Keratinocyte (primary cell): ENCODE data around the gene SCP2. TPM values are rescaled to one million over a fixed set of nuclear protein-coding genes. Genes with fewer than 3 reads are reported as not detected.

Source experiments
- DNase-seq: peaks from one replicate; pipeline ENCODE4 v3.0.0-alpha.2; 2011; ENCODE audit warnings: low read depth, missing footprints, low spot score
- FAIRE-seq: peaks from 2 replicates; lab custom pipeline; 2011; peaks lifted over from hg19 to GRCh38; lab: Jason Lieb, UNC
- H2AFZ ChIP-seq: 2 replicates; pipeline ENCODE4 v1.6.0; 2012; ENCODE audit warnings: low read length, control low read depth, inconsistent platforms; ENCODE audit not compliant: control insufficient read depth
- H3K27ac ChIP-seq: 2 replicates; pipeline ENCODE4 v1.5.1; 2011; ENCODE audit warnings: low read length; ENCODE audit not compliant: control insufficient read depth, insufficient read depth
- H3K27me3 ChIP-seq: 3 replicates; pipeline ENCODE4 v1.6.0; 2011; ENCODE audit warnings: low read length; ENCODE audit not compliant: control insufficient read depth, insufficient read depth; ENCODE audit errors: extremely low read depth
- H3K36me3 ChIP-seq, 2 experiments: 2 replicates in 1 of 2; 3 replicates in 1 of 2; pipeline ENCODE4 v1.5.1; 2011; ENCODE audit warnings: low read length in 2 of 2, mild to moderate bottlenecking in 1 of 2; ENCODE audit not compliant: control insufficient read depth in 2 of 2, insufficient read depth in 2 of 2; ENCODE audit errors: extremely low read depth in 1 of 2
- H3K4me1 ChIP-seq: 3 replicates; pipeline ENCODE4 v1.5.1; 2011; ENCODE audit warnings: low read length; ENCODE audit not compliant: control insufficient read depth, insufficient read depth; ENCODE audit errors: extremely low read depth
- H3K4me2 ChIP-seq: 3 replicates; pipeline ENCODE4 v1.6.0; 2011; ENCODE audit warnings: low read depth, low read length; ENCODE audit not compliant: control insufficient read depth, insufficient read depth; ENCODE audit errors: extremely low read depth
- H3K4me3 ChIP-seq, 3 experiments: fragments of 200-600 bp in 1 of 3; sonication (generic) in 1 of 3; 2 replicates in 2 of 3; 3 replicates in 1 of 3; pipeline ENCODE4 v1.5.1; 2011 to 2016; ENCODE audit warnings: low read length in 3 of 3, mild to moderate bottlenecking in 3 of 3, control low read depth in 2 of 3, inconsistent platforms in 1 of 3, low read depth in 1 of 3, mixed read lengths in 1 of 3, mixed run types in 1 of 3, moderate library complexity in 1 of 3; ENCODE audit not compliant: control insufficient read depth in 2 of 3, insufficient read depth in 2 of 3; ENCODE audit errors: extremely low read depth in 1 of 3
- H3K79me2 ChIP-seq: 2 replicates; pipeline ENCODE4 v1.6.0; 2012; ENCODE audit warnings: low read length; ENCODE audit not compliant: control insufficient read depth, insufficient read depth
- H3K9ac ChIP-seq: 3 replicates; pipeline ENCODE4 v1.6.0; 2011; ENCODE audit warnings: low read length; ENCODE audit not compliant: control insufficient read depth, insufficient read depth; ENCODE audit errors: extremely low read depth
- H3K9me1 ChIP-seq: 3 replicates; pipeline ENCODE4 v1.6.0; 2011; ENCODE audit warnings: low read length; ENCODE audit not compliant: control insufficient read depth, insufficient read depth; ENCODE audit errors: extremely low read depth
- H3K9me3 ChIP-seq: 2 replicates; pipeline ENCODE4 v1.5.1; 2012; ENCODE audit warnings: low read depth, low read length; ENCODE audit not compliant: control insufficient read depth
- H4K20me1 ChIP-seq: 3 replicates; pipeline ENCODE4 v1.6.0; 2011; ENCODE audit warnings: low read length; ENCODE audit not compliant: control insufficient read depth, insufficient read depth; ENCODE audit errors: extremely low read depth
- EZH2 ChIP-seq: IDR thresholded peaks from one replicate; pipeline ENCODE4 v1.6.1; 2012; ENCODE audit warnings: inconsistent platforms, mild to moderate bottlenecking, low read length, moderate library complexity
- dilution Hi-C: fragments of 300-500 bp; cut with MboI; formaldehyde crosslinking; loops from one replicate; pipeline ENCODE4 v1.7.0; 2020; ENCODE audit warnings: low sequenced_read_pairs; ENCODE audit not compliant: extremely low pct_ligation_motif_present
- polyA plus RNA-seq, 5 experiments: library from polyadenylated mRNA; depleted of rRNA in 3 of 5; stranded (reverse) in 3 of 5; stranded (forward) in 1 of 5; unstranded in 1 of 5; fragments of >200 nt; gene quantifications; 1 replicate in 1 of 5; 2 replicates in 3 of 5; 3 replicates in 1 of 5; pipeline versions ENCODE4 v1.2.1 to v1.2.3, GENCODE V29; 2011 to 2012; ENCODE audit warnings: missing spikeins in 2 of 5, low read depth in 1 of 5, low replicate concordance in 1 of 5
- TF ChIP-seq, protein P1 (sequence below), 3 experiments: IDR thresholded peaks in 1 of 3; conservative IDR thresholded peaks in 1 of 3; optimal IDR thresholded peaks in 1 of 3; 2 replicates in 2 of 3; 3 replicates in 1 of 3; pipeline versions ENCODE3 to v1.5.1; 2011; ENCODE audit warnings: low read length in 3 of 3, mild to moderate bottlenecking in 3 of 3, moderate library complexity in 2 of 3, control low read depth in 1 of 3, inconsistent platforms in 1 of 3; ENCODE audit not compliant: insufficient read depth in 2 of 3; ENCODE audit errors: extremely low read depth in 1 of 3

Gene SCP2
- polyA plus RNA-seq, 1 donor (not counting 4 experiments of a cell fraction or from before 2014, with no cell fraction given): 116 TPM

- Histone ChIP-seq H3K36me3 (peaks cover 0 to 2% of the 10 kb centered on the region in 2 experiments), H3K9ac (no peak overlapping the region), H3K79me2 (no peaks in the 10 kb centered on the region), H3K4me3 (no peak overlapping the region), H3K4me1 (peaks cover 3% of the 10 kb centered on the region), H3K9me1 (no peaks in the 10 kb centered on the region), H2AFZ (no peak overlapping the region), H3K27me3 (no peaks in the 10 kb centered on the region), H3K27ac (no peak overlapping the region), H3K9me3 (no peaks in the 10 kb centered on the region), H3K4me2 (no peak overlapping the region), H4K20me1 (no peaks in the 10 kb centered on the region)
- FAIRE-seq (no peak), DNase-seq (no peak)
- dilution Hi-C loops: no loop called here
- TF ChIP-seq, protein P1, sequence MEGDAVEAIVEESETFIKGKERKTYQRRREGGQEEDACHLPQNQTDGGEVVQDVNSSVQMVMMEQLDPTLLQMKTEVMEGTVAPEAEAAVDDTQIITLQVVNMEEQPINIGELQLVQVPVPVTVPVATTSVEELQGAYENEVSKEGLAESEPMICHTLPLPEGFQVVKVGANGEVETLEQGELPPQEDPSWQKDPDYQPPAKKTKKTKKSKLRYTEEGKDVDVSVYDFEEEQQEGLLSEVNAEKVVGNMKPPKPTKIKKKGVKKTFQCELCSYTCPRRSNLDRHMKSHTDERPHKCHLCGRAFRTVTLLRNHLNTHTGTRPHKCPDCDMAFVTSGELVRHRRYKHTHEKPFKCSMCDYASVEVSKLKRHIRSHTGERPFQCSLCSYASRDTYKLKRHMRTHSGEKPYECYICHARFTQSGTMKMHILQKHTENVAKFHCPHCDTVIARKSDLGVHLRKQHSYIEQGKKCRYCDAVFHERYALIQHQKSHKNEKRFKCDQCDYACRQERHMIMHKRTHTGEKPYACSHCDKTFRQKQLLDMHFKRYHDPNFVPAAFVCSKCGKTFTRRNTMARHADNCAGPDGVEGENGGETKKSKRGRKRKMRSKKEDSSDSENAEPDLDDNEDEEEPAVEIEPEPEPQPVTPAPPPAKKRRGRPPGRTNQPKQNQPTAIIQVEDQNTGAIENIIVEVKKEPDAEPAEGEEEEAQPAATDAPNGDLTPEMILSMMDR (optimal IDR thresholded peaks at IDR 0.05 in 1 of 3, IDR thresholded peaks at IDR 0.05 in 1 of 3, conservative IDR thresholded peaks at IDR 0.05 in 1 of 3; ENCODE audit: extremely low read depth in 1 of 3, insufficient read depth in 2 of 3, low read length in 3 of 3): no peak
- TF ChIP-seq EZH2: no peak
These were observed 8.9 kb upstream of the SCP2 start for GRCh38 chr1:52918201-52918600.

- TF ChIP-seq, protein P1 (optimal IDR thresholded peaks at IDR 0.05 in 1 of 3, IDR thresholded peaks at IDR 0.05 in 1 of 3, conservative IDR thresholded peaks at IDR 0.05 in 1 of 3; ENCODE audit: extremely low read depth in 1 of 3, insufficient read depth in 2 of 3, low read length in 3 of 3): no peak
- no peak for TF ChIP-seq EZH2
- H3K4me3 ChIP-seq: no peak overlapping the region
- H3K27ac ChIP-seq: no peak overlapping the region
- no peaks in the 10 kb centered on the region for H4K20me1 ChIP-seq
- no peak for DNase-seq
- dilution Hi-C loops: no loop called here
- FAIRE-seq: no peak
- no peak overlapping the region for H3K9ac ChIP-seq
- H3K36me3 ChIP-seq: no peaks in the 10 kb centered on the region
- peaks cover 3% of the 10 kb centered on the region for H3K4me1 ChIP-seq
- H3K79me2 ChIP-seq: no peaks in the 10 kb centered on the region
- no peak overlapping the region for H3K4me2 ChIP-seq
- no peaks in the 10 kb centered on the region for H3K9me1 ChIP-seq
- H3K9me3 ChIP-seq: no peaks in the 10 kb centered on the region
- no peaks in the 10 kb centered on the region for H3K27me3 ChIP-seq
- no peak overlapping the region for H2AFZ ChIP-seq
These were observed 7.9 kb upstream of the SCP2 start for GRCh38 chr1:52919051-52919722.
